H1 (cell line): Measurements from ENCODE around the gene DAPL1. TPM values are rescaled to one million over a fixed set of nuclear protein-coding genes. Genes with fewer than 3 reads are reported as not detected.

ENCODE experiments used
- ASH2L ChIP-seq: fragments of 200-600, 300-600 bp; sonication (generic); IDR thresholded peaks from one replicate; pipeline ENCODE4 v1.7.1; 2017; ENCODE audit warnings: low read length
- JUND ChIP-seq: IDR thresholded peaks from 2 replicates; pipeline ENCODE4 v1.6.1; 2011; ENCODE audit warnings: mild to moderate bottlenecking, improper control_type of control experiment, low read length
- POLR2A ChIP-seq, 2 experiments: IDR thresholded peaks; 1 replicate in 1 of 2; 2 replicates in 1 of 2; pipeline ENCODE4 v1.6.1; 2011; ENCODE audit warnings: low read depth in 2 of 2, low read length in 2 of 2, mild to moderate bottlenecking in 2 of 2; ENCODE audit errors: control extremely low read depth in 1 of 2
- SP1 ChIP-seq: IDR thresholded peaks from 2 replicates; pipeline ENCODE4 v1.6.1; 2011; ENCODE audit warnings: low read depth, low read length
- polyA plus RNA-seq, 7 experiments: library from polyadenylated mRNA; depleted of rRNA in 3 of 7; stranded (reverse) in 5 of 7; unstranded in 2 of 7; fragments of >200 nt in 5 of 7; fragments of 200-250 nt in 2 of 7; gene quantifications; 1 replicate in 5 of 7; 2 replicates in 1 of 7; 4 replicates in 1 of 7; pipeline versions ENCODE4 v1.2.1 to v1.2.3, GENCODE V29; 2011 to 2013; ENCODE audit warnings: missing spikeins in 2 of 7, mixed read lengths in 2 of 7
- total RNA-seq: library from RNA; stranded (reverse); fragmentation: NEBNext Ultra II Directional; extraction: Animal tissue kit (Norgen Biotek cat#: 25700); gene quantifications from 2 replicates; pipeline ENCODE4 v1.2.1, GENCODE V29; 2021
- TF ChIP-seq, protein P1 (sequence below): fragments of 300-600 bp; sonication (generic); IDR thresholded peaks from 2 replicates; pipeline ENCODE4 v1.7.1; 2012; ENCODE audit warnings: low read length, moderate library complexity, mild to moderate bottlenecking, inconsistent platforms; ENCODE audit not compliant: insufficient replicate concordance

Gene DAPL1
- total and polyA plus RNA-seq, 2 of the 8 experiments (the other 6 are each of a cell fraction or from before 2014, with no cell fraction given) = not detected

- TF ChIP-seq, protein P1, sequence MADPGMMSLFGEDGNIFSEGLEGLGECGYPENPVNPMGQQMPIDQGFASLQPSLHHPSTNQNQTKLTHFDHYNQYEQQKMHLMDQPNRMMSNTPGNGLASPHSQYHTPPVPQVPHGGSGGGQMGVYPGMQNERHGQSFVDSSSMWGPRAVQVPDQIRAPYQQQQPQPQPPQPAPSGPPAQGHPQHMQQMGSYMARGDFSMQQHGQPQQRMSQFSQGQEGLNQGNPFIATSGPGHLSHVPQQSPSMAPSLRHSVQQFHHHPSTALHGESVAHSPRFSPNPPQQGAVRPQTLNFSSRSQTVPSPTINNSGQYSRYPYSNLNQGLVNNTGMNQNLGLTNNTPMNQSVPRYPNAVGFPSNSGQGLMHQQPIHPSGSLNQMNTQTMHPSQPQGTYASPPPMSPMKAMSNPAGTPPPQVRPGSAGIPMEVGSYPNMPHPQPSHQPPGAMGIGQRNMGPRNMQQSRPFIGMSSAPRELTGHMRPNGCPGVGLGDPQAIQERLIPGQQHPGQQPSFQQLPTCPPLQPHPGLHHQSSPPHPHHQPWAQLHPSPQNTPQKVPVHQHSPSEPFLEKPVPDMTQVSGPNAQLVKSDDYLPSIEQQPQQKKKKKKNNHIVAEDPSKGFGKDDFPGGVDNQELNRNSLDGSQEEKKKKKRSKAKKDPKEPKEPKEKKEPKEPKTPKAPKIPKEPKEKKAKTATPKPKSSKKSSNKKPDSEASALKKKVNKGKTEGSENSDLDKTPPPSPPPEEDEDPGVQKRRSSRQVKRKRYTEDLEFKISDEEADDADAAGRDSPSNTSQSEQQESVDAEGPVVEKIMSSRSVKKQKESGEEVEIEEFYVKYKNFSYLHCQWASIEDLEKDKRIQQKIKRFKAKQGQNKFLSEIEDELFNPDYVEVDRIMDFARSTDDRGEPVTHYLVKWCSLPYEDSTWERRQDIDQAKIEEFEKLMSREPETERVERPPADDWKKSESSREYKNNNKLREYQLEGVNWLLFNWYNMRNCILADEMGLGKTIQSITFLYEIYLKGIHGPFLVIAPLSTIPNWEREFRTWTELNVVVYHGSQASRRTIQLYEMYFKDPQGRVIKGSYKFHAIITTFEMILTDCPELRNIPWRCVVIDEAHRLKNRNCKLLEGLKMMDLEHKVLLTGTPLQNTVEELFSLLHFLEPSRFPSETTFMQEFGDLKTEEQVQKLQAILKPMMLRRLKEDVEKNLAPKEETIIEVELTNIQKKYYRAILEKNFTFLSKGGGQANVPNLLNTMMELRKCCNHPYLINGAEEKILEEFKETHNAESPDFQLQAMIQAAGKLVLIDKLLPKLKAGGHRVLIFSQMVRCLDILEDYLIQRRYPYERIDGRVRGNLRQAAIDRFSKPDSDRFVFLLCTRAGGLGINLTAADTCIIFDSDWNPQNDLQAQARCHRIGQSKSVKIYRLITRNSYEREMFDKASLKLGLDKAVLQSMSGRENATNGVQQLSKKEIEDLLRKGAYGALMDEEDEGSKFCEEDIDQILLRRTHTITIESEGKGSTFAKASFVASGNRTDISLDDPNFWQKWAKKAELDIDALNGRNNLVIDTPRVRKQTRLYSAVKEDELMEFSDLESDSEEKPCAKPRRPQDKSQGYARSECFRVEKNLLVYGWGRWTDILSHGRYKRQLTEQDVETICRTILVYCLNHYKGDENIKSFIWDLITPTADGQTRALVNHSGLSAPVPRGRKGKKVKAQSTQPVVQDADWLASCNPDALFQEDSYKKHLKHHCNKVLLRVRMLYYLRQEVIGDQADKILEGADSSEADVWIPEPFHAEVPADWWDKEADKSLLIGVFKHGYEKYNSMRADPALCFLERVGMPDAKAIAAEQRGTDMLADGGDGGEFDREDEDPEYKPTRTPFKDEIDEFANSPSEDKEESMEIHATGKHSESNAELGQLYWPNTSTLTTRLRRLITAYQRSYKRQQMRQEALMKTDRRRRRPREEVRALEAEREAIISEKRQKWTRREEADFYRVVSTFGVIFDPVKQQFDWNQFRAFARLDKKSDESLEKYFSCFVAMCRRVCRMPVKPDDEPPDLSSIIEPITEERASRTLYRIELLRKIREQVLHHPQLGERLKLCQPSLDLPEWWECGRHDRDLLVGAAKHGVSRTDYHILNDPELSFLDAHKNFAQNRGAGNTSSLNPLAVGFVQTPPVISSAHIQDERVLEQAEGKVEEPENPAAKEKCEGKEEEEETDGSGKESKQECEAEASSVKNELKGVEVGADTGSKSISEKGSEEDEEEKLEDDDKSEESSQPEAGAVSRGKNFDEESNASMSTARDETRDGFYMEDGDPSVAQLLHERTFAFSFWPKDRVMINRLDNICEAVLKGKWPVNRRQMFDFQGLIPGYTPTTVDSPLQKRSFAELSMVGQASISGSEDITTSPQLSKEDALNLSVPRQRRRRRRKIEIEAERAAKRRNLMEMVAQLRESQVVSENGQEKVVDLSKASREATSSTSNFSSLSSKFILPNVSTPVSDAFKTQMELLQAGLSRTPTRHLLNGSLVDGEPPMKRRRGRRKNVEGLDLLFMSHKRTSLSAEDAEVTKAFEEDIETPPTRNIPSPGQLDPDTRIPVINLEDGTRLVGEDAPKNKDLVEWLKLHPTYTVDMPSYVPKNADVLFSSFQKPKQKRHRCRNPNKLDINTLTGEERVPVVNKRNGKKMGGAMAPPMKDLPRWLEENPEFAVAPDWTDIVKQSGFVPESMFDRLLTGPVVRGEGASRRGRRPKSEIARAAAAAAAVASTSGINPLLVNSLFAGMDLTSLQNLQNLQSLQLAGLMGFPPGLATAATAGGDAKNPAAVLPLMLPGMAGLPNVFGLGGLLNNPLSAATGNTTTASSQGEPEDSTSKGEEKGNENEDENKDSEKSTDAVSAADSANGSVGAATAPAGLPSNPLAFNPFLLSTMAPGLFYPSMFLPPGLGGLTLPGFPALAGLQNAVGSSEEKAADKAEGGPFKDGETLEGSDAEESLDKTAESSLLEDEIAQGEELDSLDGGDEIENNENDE = no peak
- no peak for TF ChIP-seq SP1
- no peak for TF ChIP-seq JUND
- TF ChIP-seq POLR2A (IDR thresholded peaks at IDR 0.05; ENCODE audit: control extremely low read depth in 1 of 2, low read depth in 2 of 2, low read length in 2 of 2) = no peak
- no peak for TF ChIP-seq ASH2L
- TF ChIP-seq, all 59 proteins: peak for 0
These were observed 32.8 kb upstream of the DAPL1 start (continued) for GRCh38 chr2:158762336-158762735.
